NAMALWA (cell line): ENCODE data around the gene CDKAL1.
"Not testable (repeated sequence)": the region's sequence is repeated elsewhere in the genome, so short reads cannot be mapped to it uniquely, and the experiment has no call there.

ENCODE experiments used
- DNase-seq: peaks from one replicate; pipeline ENCODE4 v3.0.0-alpha.2; 2015; ENCODE audit warnings: low spot score

Gene CDKAL1

DNA sequence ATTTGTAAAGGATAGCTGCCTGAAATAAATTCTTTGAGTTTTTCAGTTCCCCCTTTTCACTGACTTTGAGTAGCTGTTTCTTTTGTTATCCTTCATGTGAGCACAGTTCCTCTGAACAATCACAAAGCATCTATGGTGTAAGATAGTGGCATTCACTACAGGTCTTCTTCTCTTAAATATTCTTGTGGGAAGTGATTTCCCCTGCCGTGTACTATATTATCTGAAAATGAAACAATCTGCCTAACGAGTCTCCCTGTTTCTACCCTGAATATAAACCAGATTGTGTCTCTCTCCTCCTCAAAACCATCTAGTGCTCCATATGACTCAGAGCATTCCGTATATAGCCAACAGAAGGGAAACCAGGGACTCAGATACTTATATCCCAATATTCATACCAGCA lies 679.2 kb downstream of the CDKAL1 start:
- DNase-seq, result no peak

DNA sequence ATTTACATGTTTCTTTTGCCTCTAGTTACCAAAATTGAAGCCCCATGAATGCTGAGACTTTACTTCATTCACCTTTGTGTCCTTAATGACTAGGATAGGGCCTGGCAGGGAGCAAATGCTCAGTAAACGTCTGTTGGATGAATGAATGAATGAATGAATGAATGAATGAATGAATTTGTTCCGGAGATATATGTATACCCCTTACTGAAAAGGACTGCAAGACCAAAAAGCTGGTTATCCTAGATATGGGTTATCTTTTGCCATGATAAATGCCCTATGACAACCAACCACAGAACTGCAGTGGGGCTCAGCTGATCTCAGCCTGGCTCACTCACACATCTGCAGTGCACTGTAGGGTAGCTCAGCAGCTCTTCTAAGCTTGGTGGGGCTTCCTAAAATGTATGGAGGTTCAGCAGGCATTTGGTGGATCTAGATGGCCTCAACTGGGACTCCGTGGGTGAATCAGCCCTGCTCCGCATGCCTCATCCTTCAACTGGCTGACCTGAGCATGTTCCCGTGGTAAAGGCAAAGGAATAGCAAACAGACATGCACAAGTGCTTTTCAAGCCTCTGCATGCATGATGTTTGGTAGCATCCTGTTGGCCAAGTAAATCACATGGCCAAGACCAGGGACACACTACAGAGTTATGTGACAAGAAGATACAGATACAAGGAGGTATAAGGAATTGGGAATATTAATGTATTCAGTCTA lies 680.6 kb downstream of the CDKAL1 start:
- no peak for DNase-seq

DNA sequence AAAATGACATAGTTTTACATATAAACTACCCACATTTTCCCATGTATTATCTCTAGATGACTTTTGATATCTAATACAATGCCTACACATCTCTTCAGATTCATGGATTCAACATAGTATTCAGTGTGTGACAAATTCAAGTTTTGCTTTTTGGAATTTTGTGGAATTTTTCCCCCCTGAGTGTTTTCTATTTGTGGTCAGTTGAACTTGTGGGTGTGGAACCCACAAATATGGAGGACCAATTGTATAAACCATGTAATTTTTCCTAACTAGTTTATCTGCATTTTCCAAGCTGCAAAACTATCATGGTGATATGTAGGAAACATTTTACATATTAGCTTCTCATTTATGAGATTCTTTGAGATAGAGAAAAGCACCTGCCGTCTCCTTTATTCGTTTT lies 685.0 kb downstream of the CDKAL1 start:
- no peak for DNase-seq

DNA sequence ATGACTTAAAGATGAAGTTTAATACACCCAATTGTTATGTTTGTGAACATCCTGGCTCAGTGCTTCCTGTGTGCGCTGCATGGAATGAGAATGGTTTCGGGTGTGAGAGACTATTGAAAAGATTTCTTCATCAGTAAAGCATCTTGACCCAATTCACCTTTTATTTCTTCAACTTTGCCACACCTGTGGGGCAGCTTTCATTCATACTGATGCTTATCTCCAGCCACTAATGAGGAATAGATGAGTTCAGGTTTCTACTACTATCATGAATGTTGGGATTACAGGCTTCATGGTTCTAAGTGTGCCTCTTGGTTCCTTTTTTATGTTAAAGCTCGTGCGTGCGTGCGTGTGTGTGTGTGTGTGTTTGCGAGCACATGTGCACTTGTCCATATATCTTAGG lies 685.6 kb downstream of the CDKAL1 start:
- no peak for DNase-seq

DNA sequence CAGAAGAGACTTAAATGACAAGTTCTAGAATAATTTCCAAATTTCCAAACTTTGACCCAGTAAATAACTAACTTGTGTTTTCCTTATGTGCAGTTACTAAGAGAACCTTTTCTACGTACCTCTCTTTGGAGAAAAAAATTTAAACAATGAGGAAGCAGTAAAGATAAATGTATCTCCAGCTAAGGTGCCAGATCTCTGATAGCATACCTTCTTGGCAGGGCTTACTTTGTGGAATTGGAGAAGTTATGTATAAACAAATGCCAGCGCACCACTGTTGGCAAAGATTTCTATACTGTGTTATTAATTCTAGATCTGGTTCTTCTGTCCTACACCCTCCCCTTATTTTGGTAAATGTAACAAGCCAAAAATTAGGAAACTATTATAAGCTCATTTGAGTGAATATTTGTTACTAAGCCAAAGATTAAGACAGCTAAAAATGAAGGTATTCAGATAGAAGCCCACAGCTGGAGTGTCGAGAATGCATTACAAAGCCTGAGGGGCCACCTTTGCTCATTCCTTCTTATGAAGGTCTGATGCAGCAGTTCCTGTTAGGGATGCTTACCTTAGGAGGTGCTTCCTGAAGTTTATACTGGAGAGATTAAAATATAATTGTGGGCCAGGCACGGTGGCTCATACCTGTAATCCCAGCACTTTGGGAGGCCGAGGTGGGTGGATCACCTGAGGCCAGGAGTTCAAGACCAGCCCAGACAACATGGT lies 686.2 kb downstream of the CDKAL1 start:
- DNase-seq, result no peak

DNA sequence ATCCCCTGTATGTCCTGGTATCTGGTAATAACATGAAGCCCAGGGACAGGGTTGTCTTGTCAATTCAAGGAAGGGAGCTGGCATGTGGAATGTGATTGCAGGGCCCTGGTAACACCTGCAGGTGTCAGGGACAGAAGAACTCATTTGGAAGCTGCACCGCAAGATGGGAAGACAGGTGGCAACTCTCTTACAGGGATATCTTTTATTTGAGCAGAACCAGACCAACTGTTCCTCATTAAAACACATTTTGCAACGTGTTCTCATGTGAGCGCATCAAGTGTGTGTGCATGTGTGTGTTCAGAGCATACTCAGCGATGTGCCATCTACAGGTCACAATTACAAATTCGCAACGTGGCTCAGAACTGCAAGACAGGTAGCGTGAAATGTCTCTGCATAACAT lies 688.4 kb downstream of the CDKAL1 start:
- DNase-seq, result no peak

DNA sequence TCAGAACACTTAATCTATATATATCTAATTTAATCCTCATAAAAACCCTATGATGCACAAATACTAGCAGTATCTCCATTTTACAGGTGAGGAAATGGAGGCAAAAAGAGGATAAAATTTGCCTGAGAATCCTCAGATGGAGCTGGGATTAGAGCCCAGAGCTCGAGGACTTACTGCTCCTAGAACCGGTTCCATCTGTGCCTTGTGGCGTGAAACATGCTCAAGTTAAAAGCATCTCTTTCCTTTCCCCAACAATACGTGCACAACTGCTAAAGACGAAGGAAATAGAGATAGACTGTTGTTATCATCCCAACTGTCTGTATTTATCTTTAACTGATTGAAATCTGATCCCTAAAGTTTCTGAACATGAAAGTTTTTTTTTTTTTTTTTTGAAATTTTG lies 691.7 kb downstream of the CDKAL1 start:
- no peak for DNase-seq

DNA sequence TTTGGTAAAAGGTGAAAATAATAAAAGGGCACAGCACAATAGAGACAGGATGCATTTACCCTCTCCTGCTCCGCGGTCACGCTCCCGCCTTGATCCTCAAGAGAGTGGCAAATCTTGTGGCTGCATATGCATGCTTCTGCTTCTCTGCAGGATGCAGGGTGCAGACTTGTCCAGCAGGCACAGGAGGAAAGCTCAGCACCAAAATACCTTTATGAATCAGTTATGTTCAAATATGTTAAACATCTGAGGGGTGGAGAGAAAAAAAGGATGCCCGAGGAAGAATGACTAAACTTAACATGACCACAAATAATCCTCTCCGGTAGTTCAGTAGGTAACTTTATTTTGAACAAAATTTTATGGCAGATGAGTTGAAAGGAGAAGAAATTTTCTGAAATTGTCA lies 693.2 kb downstream of the CDKAL1 start:
- no peak for DNase-seq

DNA sequence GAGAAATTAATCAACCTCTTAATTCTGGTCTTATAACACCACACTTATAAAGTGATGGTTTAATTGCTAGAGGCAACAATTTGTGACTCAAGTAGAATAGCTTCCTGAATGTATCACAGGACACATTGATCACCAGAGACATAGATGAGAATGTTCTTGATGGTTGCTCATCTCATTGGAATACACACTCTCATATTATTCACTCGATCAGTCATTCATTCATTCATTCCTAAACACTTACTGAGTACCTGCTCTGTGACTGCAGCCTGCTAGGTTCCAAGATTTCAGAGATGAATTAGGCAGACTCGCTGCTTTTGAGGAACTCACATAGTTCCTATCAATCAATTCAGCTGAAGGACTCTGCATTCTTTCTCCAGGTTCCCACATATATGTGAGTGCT lies 694.2 kb downstream of the CDKAL1 start:
- DNase-seq, result no peak

DNA sequence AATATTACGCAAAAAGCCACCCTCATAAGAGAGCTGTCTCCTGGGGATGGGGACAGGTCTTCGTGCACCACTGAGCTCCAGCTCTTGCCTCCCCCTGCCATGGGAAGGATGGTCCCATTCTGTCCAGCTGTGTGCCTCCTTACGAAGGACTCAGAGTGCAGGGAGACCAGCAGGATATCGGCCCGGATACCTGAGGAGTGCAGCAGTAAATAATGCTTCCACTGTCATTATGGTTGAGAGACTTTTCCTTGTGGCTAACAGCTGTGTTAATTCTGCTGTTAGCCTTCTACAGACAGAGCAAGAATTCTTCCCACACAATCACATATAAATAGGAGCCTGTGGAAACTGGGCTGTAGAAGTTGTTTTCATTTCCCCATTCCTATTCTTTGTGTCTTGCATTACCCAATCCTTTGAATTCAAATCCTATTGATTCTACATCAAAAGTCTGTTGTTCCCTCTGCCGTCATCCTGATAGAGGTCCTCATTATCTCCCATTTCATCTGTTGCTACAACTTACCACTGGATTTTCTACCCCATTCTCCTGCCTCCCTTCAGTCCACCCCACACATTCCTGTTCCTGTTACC lies 694.7 kb downstream of the CDKAL1 start:
- DNase-seq, result no peak

DNA sequence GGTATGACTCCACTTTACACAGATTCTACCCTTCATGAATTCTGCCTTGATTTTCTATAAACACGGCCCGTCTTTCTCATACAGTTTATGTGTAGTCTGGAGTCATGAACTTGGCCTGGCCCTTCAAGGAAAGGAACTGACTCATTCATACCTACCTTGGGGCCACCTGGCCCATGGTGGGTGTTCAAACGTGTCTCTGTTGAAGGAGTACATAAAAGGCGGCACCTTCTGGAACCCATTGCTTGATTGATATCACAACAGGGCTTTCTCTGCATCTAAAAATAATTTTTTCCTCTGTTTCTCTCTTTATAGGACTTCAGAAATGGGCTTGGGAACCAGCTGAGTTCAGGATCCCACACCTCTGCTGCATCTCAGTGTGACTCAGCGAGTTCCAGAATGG lies 696.3 kb downstream of the CDKAL1 start:
- no peak for DNase-seq

DNA sequence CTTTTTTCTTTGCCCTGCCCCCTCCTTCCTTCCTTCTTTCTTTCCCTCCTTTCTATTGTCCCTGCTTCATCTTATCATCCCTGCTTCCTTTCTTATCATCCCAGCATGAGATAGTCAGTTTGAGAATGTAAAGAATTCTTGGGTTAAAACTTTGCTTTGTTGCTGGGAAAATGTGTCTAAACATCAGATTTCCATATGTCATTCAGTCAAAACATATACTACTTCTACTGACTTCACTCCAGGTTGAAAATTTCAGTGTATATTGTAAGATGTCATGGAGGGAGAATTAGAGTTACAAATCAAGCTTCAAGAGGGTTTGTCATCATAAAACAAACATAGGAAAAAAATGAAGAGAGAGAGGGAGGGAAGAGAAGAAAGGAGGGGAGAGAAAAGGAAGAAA lies 700.9 kb downstream of the CDKAL1 start:
- DNase-seq, result no peak

DNA sequence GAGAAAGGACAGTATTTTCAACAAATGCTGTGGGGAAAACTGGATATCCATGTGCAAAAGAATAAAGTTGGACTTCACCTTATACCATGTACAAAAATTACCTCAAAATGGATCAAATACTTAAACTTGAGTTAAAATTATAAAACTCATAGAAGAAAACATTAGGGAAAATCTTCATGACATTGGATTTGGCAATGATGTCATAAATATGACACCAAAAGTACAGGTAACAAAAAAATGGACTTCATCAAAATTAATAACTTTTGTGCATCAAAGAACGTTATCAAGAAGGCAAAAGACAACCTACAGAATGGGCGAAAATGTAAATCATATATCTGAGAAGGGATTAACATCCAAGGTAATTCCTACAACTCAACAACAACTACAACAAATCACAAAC lies 704.0 kb downstream of the CDKAL1 start:
- no peak for DNase-seq

DNA sequence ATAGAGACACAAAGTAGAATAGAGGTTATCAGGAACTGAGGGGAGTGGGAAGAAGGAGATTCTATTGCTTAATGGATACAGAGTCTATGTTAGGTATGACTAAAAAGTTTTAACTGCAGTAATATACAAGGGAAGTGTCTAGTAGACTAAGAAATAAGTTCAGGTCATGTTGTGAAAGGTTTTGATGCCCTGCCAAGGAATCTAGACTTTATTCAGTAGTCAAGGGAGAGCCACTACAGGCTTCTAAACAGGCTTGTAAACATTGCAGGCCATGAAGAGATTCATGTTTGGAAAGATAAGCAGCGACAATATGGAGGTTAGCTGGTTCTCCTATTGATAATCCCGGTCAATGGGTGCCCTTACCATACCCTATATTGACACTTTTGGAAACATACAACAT lies 706.5 kb downstream of the CDKAL1 start:
- no peak for DNase-seq

DNA sequence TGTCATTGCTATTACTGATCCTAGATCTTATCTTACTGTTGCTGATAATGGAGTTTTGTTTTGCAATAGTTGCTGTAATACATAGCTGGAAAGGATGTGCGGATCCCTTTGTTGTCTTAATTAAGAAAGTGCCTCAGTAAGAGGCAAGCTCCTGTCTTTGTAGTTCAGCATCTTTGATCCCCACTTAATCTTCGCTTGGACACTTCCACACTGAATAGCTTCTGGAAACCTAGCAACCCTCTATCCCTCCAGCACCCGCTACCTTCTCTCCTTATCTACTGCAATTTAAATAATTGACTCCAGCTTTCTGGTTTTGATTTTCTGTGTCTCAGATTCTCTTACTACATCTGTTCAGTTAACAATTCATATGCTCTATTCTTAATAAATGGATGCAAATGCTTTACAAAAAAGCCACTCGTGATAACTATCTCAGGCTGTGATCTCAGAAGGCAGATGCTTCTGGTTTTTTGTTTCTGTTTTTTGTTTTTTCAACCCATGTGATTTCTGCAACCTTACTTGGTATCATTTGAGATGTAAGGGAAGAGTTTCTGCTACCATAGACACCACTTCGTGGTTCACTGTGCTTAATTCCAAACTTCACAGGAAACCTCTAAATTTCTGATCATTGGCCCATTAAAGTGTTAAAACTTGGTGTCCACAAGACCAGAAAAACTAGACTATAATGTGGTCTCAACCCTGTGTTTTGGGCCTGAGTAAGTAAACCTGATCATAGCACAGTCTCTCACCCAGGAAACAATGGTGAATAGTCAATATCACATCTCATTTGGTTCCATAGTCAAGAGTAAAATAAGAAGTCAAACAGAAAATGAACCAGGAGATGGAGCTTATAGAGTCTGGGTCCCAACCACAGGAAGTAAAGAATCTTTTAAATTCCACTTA lies 707.2 kb downstream of the CDKAL1 start:
- no peak for DNase-seq

DNA sequence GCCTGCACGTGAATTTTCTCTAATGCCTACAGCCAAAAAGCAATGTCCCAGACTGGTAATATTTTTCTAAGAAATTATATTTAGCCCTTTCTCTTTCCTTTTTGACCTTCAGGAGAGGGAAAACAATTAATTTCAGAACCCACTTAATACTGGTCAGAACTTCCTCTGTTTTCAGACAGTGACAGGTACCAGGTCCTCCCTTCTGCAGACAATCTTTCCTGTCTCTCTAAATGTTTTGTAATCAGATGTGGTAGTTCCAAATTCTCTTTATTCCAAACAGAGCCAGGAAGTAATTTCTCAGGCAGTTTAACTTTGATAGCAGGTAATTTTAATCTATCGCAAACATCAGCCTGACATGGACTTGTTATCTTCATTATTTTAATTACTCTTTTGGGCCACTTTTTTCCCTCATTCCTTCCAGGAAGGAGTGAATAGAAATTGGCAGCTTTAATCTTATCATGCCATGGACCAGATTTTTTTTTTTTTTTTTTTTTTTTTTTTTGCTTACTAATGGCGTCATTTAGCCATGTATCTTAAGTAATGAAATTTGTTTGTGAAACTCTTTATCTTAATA lies 710.7 kb downstream of the CDKAL1 start:
- no peak for DNase-seq

DNA sequence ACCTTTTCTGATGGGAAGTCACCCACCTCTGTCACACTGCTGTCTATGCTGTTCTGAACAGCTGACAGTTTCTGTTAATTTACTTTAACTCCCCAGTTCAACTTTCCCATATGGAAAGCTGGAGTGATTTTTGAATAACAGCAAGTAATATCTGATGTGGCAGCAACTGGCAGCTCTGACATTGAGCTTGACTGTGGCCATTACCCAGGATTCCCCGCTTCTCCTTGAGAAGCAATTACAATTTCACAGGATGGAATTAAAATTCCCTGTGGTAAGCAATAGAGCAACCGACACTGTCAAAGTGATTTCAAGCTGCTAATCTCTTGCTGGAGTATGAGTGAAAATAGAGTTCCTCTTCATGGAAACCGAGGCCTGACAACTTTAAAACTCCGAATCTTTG lies 711.2 kb downstream of the CDKAL1 start:
- no peak for DNase-seq

DNA sequence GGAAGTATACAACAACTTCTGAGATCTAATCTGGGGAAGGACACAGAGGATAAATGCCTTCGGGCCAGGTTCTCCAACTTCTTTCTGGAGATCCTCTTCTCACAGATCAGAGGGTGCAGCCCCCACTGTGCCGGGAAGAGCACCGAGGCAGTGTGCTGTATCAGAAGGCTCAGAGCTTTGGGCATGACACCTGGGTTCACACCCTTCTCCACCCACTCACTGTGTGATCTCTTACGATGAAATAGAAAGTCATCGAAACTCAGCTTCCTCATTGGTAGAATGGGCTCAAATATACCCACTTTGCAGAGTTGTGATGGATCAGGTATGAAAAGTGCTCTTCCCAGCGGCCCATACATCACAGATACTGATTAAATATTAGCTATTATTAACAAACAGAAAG lies 711.8 kb downstream of the CDKAL1 start:
- DNase-seq, result no peak

DNA sequence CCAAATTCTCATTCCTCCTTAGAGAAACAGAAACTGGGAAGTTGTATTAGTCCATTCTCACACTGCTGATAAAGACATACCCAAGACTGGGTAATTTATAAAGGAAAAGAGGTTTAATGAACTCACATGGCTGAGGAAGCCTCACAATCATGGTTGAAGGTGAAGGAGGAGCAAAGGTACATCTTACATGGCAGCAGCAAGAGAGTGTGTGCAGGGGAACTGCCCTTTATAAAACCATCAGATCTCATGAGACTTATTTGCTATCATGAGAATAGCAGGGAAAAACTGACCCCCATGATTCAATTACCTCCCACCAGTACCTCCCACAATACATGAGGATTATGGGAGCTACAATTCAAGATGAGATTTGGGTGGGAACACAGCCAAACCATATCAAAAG lies 720.2 kb downstream of the CDKAL1 start:
- not testable (repeated sequence) for DNase-seq

DNA sequence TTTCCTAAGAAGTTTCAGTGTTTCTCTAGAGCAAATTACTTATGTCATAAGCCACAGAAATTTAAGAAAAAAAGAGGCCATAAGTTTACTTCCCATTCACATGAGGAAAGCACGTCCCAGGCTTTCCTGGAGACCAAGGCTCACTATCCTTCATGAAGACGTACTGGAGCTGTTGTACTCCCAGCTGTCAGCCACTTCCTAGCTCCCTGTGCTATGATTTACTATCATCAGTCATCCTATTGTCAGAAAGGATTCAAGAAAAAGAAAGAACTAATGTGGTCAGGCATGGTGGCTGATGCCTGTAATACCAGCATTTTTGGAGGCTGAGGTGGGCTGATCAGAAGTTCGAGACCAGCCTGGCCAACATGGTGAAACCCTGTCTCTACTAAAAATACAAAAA lies 721.9 kb downstream of the CDKAL1 start:
- DNase-seq, result no peak

DNA sequence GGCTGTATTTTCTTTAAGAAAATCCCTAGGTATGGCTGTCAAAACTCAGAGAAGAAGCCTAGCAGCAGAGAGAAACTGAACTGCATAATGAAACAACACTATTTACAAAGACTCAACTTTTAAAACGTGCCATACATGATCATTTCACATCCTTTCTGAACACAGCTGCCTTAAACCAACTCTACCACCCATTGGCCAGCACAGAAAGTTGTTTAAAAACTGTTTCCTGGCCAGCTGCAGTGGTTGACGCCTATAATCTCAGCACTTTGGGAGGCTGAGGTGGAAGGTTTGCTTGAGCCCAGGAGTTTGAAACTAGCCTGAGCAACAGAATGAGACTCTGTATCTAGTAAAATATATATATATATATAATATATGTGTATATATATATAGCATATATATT lies 722.9 kb downstream of the CDKAL1 start:
- peak; percentile 11 for DNase-seq

DNA sequence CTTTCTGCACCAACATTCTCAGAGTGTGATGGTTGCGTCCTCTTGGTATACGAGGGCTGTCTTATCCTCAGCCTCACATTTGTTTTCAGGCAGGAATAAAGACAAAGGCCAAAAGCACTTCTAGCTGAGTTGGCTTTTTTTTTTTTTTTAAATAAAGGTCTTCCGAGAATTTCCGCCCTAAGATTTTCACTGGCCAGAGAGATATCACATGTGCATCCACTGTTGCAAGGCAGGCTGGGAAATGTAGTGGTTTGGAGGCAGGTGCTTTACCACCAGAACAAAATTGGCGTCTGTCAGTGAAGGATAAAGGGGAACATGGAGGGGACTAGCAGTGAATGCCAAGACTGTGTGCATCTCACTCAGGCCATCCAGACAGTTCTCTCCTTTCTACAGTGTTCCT lies 724.4 kb downstream of the CDKAL1 start:
- DNase-seq, result no peak
